Measurements from ENCODE around the gene SEPTIN12. TPM values are rescaled to one million over a fixed set of nuclear protein-coding genes. Genes with fewer than 3 reads are reported as not detected.
A peak's percentile ranks its signal among the peaks of the same experiment; 100 is the strongest.

SEPTIN12 gene
- total and polyA plus RNA-seq, 8 donors, result 1.4 TPM; not detected in 7

DNA sequence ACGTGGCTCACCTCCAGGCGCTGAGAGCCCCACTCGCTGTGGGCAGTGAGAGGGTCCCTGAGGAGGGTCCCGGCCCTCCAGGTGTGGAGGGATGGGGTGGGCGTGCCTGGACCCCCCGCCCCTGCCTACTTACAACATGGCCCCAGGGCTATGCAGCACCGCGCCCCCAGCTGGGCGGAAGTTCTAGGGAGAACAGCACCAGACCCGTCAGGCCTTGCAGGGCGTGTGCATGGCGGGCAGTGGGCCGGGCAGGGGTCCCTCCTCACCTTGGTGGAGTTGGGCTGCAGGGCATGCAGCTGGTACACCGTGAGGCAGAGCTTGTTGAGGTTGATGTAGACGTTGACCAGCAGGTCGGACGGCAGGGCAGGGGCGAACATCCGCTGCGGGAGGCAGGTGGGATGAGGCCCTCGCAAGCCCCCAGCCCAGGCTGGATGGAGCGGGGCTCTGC lies 9.7 kb upstream of the SEPTIN12 start:
- no peak for ATAC-seq
- Histone ChIP-seq H3K4me3 (no peak overlapping the region), H3K4me1 (peaks cover 10 to 21% (median 17%) of the 10 kb centered on the region in 3 donors), H3K36me3 (peaks cover 0 to 5% (median 0%) of the 10 kb centered on the region in 3 donors), H3K27me3 (no peaks in the 10 kb centered on the region), H3K9me3 (no peaks in the 10 kb centered on the region), H3K27ac (no peak overlapping the region)
- DNase-seq, result no peak
- 89 to 93% methylated on average over 22 of the region's 22 CpGs for WGBS, 2 donors
- FAIRE-seq, result no peak
- TF ChIP-seq, protein P1, sequence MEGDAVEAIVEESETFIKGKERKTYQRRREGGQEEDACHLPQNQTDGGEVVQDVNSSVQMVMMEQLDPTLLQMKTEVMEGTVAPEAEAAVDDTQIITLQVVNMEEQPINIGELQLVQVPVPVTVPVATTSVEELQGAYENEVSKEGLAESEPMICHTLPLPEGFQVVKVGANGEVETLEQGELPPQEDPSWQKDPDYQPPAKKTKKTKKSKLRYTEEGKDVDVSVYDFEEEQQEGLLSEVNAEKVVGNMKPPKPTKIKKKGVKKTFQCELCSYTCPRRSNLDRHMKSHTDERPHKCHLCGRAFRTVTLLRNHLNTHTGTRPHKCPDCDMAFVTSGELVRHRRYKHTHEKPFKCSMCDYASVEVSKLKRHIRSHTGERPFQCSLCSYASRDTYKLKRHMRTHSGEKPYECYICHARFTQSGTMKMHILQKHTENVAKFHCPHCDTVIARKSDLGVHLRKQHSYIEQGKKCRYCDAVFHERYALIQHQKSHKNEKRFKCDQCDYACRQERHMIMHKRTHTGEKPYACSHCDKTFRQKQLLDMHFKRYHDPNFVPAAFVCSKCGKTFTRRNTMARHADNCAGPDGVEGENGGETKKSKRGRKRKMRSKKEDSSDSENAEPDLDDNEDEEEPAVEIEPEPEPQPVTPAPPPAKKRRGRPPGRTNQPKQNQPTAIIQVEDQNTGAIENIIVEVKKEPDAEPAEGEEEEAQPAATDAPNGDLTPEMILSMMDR (IDR thresholded peaks at IDR 0.05), result no peak
- intact Hi-C loops (cut with DNase I), result no loop called here

DNA sequence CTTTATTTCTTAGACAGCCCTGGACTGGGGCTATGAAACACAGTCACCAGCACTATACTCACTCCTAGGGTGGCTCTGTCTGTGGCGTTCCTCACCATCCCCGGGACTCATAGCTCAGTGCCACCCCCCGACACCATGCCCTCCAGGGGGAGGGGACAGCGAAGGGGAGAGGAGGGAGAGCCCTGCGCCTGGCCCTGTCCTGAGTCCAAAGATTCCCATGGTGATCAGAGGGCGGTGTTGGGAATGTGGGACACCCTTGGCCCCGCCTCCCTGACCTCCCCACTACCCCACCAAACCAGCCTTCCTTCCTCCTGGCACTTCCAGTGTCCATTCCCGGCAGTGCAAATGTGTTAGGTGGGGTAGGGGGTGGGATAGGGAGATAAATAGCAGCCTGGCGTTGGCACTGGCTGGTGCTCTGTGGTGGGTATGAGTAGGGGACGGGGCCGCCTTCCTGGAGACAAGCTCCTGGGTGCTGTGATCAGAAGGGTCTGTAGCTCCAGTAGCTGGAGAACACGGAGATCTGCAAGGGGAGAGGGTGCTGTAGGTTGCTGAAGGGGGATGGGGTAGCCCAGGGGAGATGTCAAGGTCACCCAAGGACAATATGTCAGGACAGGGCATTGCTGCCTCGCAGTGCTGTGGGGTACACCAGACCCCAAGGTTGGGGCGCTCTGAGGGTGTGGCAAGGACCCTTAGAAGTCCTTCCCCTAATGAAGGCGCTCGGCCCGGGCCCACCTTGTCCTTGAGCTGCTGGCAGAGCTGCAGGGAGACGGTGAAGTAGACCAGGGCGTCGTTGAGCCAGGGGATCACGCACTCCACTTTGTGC lies 9.0 kb upstream of the SEPTIN12 start:
- WGBS, 2 donors, result 84% methylated on average over 20 to 21 of the region's 21 CpGs

DNA sequence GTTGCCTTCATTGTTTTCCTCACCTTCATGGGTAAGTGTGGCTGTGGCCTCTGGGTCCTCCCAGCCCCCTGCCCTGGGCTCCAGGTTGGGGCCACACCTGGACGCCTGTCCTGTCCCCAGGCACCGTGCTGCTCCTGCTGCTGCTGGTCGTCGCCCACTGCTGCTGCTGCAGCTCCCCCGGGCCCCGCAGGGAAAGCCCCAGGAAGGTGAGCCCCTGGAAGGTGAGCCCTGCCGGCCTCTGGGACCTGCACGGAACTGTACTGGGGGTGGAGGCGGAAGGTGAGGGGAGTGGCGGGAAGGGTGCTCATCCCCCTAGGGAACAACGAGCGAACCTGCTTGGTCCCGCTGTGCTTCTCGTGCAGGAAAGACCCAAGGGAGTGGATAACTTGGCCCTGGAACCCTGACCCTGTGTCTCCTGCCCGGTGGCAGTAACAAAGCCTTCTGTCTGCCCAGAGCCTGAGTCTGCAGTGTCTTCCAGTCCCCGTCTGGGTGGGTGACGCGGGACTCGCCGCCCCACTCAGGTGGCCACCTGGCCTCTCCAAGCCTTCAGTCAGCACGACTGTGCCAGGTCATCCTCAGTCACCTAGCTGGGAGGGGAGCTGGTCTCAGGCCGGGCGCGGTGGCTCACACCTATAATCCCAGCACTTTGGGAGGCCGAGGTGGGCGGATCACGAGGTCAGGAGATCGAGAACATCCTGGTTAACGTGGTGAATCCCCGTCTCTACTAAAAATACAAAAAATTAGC lies 7.9 kb upstream of the SEPTIN12 start:
- 70 to 72% methylated on average over 30 of the region's 30 CpGs for WGBS, 2 donors
- TF ChIP-seq, protein P1 (IDR thresholded peaks at IDR 0.05), result no peak
- Histone ChIP-seq H3K9me3 (no peaks in the 10 kb centered on the region), H3K27ac (peak overlapping the region in 3 of 4 donors; percentile 60 to 71 (median 62)), H3K4me3 (peak overlapping the region; percentile 31 to 58 (median 42)), H3K36me3 (peaks cover 0 to 5% (median 0%) of the 10 kb centered on the region in 3 donors), H3K27me3 (no peaks in the 10 kb centered on the region), H3K4me1 (peaks cover 3 to 14% (median 10%) of the 10 kb centered on the region in 3 donors)
- ATAC-seq (peak; percentile 4 to 27 (median 5)), DNase-seq (peak in 1 of 6 donors; percentile 83), FAIRE-seq (no peak)
- intact Hi-C loops (cut with DNase I), result no loop called here

More for the DNA sequence above, 9.0 kb upstream of the SEPTIN12 start:
- FAIRE-seq (no peak), ATAC-seq (no peak), DNase-seq (peak in 1 of 6 donors; percentile 74)
- Histone ChIP-seq H3K27me3 (no peaks in the 10 kb centered on the region), H3K36me3 (peaks cover 0 to 5% (median 0%) of the 10 kb centered on the region in 3 donors), H3K27ac (no peak overlapping the region), H3K9me3 (no peaks in the 10 kb centered on the region), H3K4me3 (no peak overlapping the region), H3K4me1 (peaks cover 10 to 21% (median 17%) of the 10 kb centered on the region in 3 donors)
- intact Hi-C loops (cut with DNase I), result no loop called here
- TF ChIP-seq, protein P1 (IDR thresholded peaks at IDR 0.05), result no peak

DNA sequence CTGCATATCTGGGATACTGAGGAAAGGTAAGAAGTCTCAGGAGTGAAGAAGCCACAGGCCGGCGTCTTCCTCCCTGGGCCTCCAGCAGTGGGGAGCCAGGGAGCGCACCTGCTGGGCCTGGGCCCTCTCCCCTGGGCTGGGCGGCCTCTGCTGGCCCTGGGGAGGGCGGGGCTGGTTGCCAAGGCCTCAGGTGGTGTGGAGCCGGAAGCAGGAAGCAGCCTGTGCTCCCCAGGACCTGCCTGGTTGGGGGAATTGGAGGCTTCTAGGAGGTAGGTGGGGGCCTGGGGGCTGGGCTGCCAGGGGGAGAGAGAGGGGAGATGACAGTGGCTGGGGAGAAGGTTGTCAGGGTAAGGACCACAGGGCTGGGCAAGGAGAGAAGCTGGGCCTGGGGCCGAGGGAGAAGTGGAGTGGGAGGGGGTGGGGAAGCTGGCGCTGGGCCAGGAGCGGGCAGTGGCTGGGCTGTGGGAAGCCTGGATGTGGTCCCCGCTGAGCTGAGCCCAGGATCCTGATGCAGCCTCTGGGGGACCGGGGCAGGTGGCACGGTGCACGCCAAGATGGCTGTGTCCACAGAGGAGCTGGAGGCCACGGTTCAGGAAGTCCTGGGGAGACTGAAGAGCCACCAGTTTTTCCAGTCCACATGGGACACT lies 7.2 kb upstream of the SEPTIN12 start, which contains the start of gene SMIM22:
Gene SMIM22, plus strand, starts transcription at position 189 of the 647 bp plus-strand sequence. Its CDS starts 366 bp downstream, at position 555.
- peak within 1 kb of the TSS; percentile 31 to 58 (median 42) for H3K4me3 ChIP-seq

More for the DNA sequence above, 7.2 kb upstream of the SEPTIN12 start, which contains the start of gene SMIM22:
- no peak for FAIRE-seq
- Histone ChIP-seq H3K4me1 (peaks cover 0 to 7% (median 3%) of the 10 kb centered on the region in 3 donors), H3K27me3 (no peaks in the 10 kb centered on the region), H3K9me3 (no peaks in the 10 kb centered on the region), H3K36me3 (peaks cover 0 to 5% (median 0%) of the 10 kb centered on the region in 3 donors), H3K27ac (peak within 1 kb of the TSS; percentile 53 to 71 (median 61))
- 19% methylated on average over 14 of the region's 14 CpGs for WGBS, 2 donors
- intact Hi-C loops (cut with DNase I), result no loop called here
- peak; percentile 79 to 93 (median 82) for DNase-seq
- ATAC-seq, result peak; percentile 84 to 95 (median 92)
- TF ChIP-seq, protein P1 (IDR thresholded peaks at IDR 0.05), result no peak

Data from pancreas (tissue), 10 donors.